ENCODE results near the gene BACE1.
A peak's percentile ranks its signal among the peaks of the same experiment; 100 is the strongest.

BACE1 gene

DNA sequence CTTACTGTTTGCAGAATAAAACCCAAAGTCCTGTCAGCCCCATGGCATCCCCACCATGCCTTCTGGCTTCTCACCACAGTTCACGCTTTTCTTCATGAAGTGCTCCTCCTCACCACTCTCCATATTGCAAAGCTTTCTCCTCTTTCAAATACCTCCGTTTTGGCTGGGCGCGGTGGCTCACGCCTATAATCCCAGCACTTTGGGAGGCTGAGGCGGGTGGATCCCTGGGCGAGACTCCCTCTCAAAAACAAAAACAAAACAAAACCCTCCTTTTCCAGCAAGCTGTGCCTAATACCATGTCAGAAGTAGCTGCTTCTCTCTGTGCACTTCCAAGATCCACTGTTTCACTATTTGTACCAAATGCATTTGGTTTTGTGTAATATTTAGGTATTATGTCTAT is 6.7 kb downstream of the BACE1 start:
- TF ChIP-seq, protein P1, sequence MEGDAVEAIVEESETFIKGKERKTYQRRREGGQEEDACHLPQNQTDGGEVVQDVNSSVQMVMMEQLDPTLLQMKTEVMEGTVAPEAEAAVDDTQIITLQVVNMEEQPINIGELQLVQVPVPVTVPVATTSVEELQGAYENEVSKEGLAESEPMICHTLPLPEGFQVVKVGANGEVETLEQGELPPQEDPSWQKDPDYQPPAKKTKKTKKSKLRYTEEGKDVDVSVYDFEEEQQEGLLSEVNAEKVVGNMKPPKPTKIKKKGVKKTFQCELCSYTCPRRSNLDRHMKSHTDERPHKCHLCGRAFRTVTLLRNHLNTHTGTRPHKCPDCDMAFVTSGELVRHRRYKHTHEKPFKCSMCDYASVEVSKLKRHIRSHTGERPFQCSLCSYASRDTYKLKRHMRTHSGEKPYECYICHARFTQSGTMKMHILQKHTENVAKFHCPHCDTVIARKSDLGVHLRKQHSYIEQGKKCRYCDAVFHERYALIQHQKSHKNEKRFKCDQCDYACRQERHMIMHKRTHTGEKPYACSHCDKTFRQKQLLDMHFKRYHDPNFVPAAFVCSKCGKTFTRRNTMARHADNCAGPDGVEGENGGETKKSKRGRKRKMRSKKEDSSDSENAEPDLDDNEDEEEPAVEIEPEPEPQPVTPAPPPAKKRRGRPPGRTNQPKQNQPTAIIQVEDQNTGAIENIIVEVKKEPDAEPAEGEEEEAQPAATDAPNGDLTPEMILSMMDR (IDR thresholded peaks at IDR 0.05; ENCODE audit: low read depth, low read length) = no peak
- DNase-seq (ENCODE audit: low read depth in 2 of 2) = no peak

DNA sequence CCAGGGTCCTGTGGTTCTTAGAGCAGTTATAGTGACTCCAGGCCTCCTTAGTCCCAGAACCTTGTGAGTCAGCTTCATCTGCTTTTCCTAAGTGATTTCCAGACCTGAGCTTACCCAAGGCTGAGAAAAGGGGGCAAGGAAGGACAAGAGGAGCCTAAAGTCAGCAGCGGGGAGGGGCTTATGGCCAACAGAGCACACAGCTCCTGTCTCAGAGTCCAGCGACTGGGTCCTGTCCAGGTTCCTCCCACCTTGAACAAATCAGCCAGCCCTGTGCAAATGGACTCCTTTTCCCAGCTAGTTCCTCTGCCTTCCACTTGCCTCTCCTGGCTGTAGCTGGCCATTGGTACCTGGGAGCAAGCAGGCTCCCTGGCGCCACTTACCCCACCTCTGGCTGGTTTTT is 10.9 kb downstream of the BACE1 start:
- H3K4me3 ChIP-seq (replicated peaks in 1 of 2; ENCODE audit: low read depth in 2 of 2, low read length in 2 of 2) = no peak overlapping the region
- TF ChIP-seq, protein P1 (IDR thresholded peaks at IDR 0.05; ENCODE audit: low read depth, low read length) = no peak
- DNase-seq (ENCODE audit: low read depth in 2 of 2) = no peak

More for the DNA sequence above, 6.7 kb downstream of the BACE1 start:
- H3K4me3 ChIP-seq (replicated peaks in 1 of 2; ENCODE audit: low read depth in 2 of 2, low read length in 2 of 2) = no peak overlapping the region

DNA sequence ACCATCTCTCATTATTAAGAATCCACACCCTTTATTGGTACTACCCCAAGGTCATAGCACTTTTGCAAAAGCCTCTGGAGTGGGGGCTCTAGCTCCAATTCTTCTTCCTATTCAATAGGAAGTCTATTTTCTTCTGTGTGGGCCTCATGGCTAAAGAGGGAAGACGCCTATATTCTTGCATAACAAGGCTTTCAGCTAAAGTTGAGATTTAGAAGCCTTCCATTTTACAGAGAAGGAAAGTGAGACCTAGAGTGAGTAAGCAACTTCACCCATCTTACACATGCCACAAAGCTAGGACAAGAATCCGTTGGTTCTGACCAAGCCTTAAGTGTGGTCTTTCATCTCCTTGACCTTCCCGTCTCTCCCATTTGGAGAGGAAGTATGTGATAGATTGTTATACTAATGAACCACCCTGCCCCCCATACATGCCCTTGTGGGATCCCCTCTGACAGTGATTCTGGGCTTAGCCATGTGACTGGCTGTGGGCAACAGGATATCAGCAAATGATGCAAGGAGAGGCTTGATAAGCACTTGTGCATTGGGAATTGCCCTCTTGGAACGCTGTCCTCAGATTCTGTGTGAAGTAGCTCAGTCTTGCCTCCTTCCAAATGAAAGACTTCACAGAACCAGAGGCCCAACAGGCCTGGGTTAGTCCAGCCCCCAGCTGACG is 12.3 kb downstream of the BACE1 start:
- DNase-seq (ENCODE audit: low read depth in 2 of 2) = no peak
- TF ChIP-seq, protein P1 (IDR thresholded peaks at IDR 0.05; ENCODE audit: low read depth, low read length) = no peak
- no peak overlapping the region for H3K4me3 ChIP-seq (replicated peaks in 1 of 2; ENCODE audit: low read depth in 2 of 2, low read length in 2 of 2)

DNA sequence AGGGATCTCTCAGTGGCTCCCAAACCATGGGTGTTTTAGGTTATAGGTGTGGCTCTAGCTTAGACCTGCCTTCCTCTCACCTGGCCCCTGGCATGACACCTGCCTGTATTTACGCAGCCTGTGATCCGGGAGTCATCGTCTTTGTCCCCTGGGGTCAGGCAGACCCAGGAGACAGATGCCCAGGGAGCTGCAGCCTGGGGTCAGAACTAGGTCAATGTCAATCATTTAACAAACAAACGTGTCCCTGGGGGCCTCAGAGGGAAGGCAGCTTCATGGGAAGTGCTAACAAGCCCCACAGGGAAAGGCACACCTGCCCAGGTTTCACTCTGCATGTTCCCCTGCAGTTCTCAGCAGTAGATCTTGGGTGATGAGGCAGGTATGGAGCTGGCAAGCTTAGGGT is 13.0 kb downstream of the BACE1 start:
- DNase-seq (ENCODE audit: low read depth in 2 of 2) = no peak
- no peak overlapping the region for H3K4me3 ChIP-seq (replicated peaks in 1 of 2; ENCODE audit: low read depth in 2 of 2, low read length in 2 of 2)
- TF ChIP-seq, protein P1 (IDR thresholded peaks at IDR 0.05; ENCODE audit: low read depth, low read length) = no peak

DNA sequence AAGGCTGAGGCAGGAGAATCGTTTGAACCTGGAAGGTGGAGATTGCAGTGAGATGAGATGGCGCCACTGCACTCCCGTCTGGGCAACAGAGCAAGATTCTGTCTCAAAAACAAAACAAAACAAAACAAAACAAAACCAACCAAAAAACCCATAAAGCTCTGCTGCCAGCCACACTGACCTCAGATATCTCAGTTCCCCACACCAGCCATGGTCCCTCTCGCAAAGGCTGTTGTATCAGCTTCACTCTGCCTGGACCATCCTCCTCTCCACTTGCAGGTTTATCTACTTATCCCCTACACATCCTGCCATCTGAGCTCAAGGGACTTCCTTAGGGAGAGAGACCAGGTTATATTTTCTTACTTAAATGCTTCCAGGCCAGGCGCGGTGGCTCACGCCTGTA is 13.8 kb downstream of the BACE1 start:
- no peak for DNase-seq (ENCODE audit: low read depth in 2 of 2)
- H3K4me3 ChIP-seq (replicated peaks in 1 of 2; ENCODE audit: low read depth in 2 of 2, low read length in 2 of 2) = no peak overlapping the region
- TF ChIP-seq, protein P1 (IDR thresholded peaks at IDR 0.05; ENCODE audit: low read depth, low read length) = no peak

DNA sequence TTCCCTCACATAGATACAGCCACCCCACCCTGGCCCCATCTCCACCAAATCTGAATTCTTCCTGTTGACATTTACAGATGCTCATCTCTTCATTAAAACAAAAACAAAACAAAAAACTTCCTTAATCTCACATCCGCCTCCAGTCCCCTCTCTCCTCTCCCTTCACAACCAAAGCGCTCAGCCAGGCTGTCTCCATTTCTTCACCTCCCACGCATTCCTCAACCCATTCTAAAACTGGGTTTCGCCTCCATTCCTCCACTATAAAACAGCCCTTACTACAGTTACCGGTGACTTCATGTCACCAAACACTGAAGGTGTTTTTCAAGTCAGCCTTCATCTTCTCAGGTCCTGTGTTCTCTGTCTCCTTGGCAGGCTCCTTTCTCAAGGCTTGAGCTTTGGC is 15.3 kb downstream of the BACE1 start:
- TF ChIP-seq, protein P1 (IDR thresholded peaks at IDR 0.05; ENCODE audit: low read depth, low read length) = no peak
- DNase-seq (ENCODE audit: low read depth in 2 of 2) = peak; percentile 34 to 55
- no peak overlapping the region for H3K4me3 ChIP-seq (replicated peaks in 1 of 2; ENCODE audit: low read depth in 2 of 2, low read length in 2 of 2)

DNA sequence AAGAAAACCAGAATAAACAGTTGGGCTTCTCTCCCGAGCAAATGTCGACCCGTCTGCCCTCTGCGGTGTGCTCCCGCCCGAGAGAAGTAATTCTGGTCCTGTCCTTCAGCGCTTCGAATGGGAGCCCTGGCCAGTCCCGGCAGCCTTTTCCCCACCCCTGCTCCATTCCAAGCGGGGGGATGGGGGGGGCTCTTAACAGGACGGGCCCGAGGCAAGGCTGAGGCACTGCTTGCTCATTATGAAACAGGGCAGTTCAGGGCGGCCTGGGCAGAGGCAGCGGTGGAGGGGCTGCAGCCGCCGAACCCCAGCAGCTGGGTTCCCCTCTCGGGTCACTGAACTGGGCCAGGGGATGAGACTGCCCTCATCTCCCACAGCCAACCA is 15.8 kb downstream of the BACE1 start:
- no peak overlapping the region for H3K4me3 ChIP-seq (replicated peaks in 1 of 2; ENCODE audit: low read depth in 2 of 2, low read length in 2 of 2)
- TF ChIP-seq, protein P1 (IDR thresholded peaks at IDR 0.05; ENCODE audit: low read depth, low read length) = no peak
- DNase-seq (ENCODE audit: low read depth in 2 of 2) = peak; percentile 10 to 52
